Measurements from ENCODE around the gene TSSK2.
"Not testable (repeated sequence)": the region's sequence is repeated elsewhere in the genome, so short reads cannot be mapped to it uniquely, and the experiment has no call there.

The TSSK2 gene

DNA sequence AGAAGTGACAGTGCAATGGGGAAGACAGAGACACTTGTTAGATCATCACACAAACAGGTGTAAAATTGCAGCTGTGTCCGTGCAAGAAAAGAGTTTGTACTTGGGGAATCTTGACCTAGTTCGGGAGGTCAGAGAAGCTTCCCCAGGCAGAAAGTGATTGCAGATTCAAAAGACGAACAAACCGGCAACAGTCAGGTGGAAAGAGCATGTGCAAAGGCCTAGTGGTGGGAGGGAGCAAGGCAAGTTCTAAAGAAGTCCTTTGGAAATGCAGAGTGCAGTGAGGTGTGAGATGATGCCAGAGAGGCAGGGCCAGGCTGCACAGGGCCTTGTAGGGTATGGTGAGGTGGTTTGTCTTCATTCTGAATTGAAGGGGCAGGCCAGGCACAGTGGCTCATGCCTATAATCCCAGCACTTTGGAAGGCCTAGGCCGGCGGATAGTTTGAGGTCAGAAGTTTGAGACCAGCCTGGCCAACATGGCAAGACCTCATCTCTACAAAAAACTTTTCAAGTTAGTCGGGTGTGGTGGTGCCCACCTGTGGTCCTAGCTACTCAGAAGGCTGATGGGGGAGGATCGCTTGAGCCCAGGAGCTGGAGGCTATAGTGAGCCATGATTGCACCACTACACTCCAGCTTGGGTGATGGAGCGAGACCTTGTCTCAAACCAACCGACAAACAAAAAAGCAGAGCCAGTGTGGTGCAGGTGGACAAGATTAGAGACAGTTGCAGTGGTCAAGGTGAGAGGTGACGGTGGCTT lies 15.3 kb downstream of the TSSK2 start:
- no peak for DNase-seq

DNA sequence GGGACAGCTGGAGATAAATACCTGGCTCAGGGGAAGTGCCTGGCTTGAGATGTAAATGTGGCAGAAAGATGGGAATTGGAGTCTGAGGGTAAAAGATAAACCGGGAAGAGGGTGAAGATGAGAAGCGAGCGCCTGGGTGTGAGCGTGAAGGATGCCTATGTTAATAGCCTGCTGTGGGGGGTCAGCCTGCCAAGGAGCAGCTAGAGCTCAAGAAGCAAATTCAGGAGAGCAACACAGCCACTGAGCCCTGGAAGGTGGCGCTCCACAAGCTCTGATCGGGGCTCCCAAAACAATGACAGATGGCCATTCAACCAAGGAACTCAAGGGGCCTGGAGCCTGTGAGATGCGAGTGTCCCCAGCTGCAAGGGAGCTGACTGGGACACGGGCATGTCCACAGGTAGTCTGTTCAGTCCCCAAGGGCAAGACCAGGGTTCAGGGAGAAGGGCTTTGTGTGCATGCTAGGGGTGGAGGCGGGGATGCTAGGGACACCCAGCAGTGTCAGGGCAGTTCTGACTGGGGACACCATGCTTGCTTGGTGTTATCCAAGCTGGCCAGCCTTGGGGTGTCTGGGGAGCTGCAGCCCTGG lies 16.2 kb downstream of the TSSK2 start:
- no peak for DNase-seq

DNA sequence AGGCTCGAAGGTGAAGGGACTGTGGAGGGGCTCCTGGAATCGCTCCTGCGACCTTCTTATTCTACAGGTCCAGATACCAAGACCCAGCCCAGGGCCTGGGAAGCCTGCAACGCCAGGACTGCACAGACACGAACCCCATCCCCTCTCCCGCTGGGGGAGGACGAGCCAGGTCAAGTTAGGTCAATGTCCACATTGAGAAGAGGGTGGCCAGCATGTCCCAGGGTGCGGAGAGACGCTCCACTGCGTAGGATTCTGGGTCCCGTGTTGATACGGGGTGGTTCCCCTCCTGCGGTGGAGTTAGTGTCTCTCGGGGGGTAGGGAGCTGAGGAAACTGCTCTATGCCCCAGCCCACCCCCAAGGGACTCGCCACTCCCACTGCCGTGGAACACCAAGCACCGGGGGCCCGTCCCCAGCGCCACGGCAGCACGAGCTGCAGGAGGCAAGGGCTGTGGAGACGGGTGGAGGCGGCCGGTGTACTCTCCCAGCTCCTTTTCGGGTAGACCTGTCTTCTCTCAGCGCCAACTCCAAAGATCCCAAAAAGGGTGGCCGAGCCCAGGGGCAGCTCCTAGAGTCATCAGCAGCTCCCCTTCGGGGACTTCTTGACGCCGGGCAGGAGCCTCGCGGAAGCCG lies 17.4 kb downstream of the TSSK2 start:
- no peak for DNase-seq

DNA sequence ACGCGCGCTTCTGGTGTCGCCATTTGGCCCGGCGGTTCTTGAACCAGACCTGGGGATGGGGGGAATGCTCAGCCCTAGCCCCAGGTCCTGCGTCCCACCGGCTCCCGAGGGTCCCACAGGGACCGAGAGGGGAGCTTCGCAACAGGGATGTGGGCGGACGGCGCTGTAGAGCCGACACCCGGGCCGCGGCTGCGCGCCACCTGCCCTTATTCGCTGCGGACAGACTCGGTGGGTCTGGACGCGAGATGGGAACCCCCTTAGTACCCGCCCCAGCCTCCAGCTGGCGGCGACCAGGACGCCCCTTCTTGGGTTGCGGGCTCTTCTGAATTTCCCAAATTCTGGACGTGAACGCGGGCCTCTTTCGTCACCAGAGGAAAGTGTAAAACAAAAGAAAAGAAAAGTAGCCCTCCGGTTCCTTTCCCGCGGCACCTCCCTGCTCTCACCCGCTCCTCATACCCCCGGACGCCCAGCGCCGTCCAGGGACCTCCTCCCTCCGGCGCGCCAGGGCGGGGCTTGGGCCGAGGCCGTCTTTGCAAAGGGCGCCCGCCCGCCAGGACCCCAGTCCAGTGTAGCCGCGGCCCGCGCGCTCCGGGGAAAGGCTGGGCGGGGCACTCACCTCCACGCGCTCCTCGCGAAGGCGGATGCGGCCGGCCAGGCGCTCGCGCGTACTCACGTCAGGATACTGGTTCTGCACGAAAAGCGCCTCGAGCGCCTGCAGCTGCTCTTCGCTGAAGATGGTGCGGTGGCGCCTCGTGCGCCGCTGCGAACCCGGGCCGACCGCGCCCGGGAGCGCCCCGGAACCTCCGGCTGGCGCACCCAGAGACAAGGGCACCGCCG lies 18.2 kb downstream of the TSSK2 start:
- DNase-seq, result peak in 5 of 6 experiments; percentile 11 to 34 (median 30)

DNA sequence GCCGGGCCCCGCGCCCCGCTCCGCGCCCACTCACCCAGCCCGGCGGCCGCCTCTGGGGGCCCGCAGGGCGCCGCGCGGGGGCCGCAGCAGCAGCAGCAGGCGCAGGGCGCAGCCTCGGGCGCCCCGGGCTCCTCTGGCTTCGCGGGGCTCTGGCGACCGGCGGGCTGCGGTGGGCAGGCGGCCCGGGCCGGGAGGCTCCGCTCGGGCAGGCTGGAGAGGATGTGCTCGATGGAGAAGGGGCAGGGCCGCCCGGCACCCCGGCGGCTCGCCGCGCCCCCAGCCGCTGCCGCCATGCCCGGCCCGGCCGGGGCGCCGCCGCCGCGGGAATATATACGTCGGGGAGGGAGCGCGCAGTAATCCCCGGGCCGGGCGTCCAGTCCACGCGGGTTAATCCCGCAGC lies 18.9 kb downstream of the TSSK2 start, which contains the start of gene GSC2:
Gene GSC2, minus strand, starts transcription at position 302 of the 400 bp plus-strand sequence. Its CDS starts 9 bp downstream, at position 293.
- no peak for DNase-seq

DNA sequence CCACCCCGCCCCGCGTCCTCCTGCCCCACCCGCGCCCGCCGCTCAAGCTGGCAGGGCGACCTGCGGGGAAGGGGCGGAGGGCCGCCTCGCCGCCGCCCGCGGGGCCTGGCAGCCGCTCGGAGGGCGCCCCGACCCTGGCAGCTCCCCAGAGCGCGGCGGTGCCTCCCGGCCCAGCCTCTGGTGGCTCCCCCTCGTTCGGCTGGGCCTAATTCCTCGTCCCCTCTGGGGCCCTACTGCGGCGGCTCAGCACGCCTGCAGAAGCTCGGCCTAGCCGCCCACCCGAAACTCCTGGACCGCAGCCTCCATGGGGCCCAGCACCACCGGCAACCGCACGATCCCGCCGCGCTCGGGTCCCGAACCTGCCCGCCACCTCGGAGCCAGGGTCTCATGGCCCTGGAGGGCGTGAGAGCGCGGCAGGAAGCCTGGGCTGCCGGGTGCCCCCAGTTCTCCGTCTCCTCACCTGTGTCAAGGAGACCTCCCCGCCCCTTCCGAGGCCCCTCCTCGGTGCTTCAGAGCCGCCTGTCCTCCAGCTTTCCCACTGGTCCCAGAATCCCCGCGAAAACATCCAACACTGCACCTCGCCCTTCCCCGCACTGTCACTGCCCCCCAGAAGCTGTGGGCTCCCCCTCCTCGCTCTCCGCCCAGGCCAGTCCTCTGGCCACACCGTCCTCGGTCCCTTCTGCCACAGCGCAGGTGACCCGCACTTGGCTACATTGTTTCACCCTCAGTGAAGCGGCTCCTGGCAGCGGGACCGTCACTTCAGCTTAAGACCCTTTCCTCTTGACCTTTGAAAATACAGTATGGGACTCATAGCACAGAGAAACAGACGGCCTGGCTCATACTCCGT lies 19.6 kb downstream of the TSSK2 start:
- no peak for DNase-seq

DNA sequence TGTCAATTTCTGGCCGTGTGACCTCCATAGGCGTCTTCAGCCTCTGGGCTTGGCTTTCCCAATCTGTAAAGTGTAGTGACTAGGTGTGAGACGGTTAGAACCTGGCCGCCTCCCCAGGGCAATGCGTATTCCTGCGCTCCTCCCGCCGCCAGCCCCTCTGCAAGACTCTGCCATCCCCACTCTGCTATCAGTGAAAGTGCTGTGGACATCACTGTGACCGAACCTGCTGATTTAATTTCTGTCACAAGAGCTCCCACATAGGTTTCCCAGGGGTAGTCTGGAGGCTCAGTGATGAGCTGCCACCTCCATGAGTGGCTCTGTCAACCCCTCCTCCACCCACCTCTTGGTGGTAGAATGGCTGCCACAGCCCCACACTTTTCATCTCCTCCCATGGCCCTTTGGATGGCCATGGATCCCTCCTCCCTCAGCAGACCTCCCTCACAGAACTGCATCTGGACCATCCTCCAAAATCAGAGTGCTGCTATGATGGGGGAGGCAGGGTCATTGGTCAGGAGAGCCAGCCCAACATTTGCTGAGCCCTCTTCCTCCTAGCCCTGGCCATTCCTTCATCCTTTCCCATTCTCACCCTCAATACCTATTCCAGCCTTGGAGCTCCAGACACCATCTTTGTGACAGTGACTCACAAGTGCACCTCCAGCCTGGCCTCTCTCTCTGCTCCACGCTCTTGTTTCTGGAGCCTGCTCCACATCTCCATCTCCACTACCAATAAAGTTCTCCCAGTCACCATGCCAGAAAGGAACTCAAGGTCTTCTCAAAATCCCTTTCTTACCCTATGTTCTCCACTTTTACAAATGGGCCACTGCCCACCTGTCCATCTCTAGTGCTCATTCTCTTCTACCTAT lies 20.5 kb downstream of the TSSK2 start:
- DNase-seq, result no peak

DNA sequence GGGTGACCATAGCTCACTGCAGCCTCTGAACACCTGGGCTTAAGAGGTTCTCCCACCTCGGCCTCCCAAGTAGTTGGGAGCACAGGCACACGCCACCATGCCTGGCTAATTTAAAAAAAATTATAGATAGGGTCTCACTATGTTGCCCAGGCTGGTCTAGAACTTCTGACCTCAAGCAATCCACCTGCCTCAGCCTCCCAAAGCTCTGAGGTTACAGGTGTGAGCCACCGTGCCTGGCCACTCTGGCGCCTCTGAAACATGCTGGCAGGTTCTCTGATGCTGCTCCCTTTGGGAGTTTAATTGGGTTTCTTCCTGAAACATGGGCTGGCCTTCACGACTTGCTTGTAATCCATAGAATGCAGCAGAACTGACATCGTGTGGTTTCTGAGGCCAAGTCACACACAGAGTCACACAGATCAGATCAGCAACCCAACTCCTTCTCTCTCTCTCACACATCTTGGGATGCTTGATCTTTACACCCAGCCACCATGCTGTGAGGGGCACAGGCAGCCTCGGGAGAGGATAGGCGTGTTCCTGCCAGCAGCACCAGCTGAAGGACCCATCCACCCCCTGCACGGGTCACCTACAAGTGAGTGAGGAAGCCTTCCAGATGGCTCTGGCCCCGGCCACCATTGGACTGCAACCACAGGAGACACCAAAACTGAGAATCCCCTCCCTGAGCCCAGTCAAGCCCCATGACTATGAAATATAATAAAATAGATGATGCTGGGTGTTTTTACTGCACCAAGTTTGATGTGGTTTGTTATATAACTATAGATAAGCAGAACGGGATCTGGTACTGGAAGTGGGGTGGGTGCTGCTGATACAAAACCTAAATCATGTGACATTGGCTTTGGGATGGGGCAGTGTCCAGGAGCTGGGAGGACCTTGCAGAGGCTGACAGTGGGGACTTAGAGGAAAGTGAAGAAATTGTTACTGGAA lies 22.1 kb downstream of the TSSK2 start:
- no peak for DNase-seq

DNA sequence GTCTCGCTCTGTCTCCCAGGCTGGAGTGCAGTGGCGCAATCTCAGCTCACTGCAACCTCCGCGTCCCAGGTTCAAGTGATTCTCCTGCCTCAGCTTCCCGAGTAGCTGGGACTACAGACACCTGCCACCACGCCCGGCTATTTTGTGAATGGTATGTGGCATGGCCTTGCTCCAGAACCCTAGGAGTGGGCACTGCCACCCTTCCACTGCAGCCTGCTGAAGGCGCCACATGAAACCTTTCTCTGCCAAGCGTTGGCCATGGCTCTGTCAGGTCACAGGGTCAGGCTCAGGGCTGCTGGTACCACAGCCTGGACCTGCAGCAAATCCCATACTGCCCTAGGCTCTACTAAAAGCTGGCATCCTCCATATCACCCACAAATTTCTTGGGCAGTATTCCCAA lies 25.0 kb downstream of the TSSK2 start:
- not testable (repeated sequence) for DNase-seq

DNA sequence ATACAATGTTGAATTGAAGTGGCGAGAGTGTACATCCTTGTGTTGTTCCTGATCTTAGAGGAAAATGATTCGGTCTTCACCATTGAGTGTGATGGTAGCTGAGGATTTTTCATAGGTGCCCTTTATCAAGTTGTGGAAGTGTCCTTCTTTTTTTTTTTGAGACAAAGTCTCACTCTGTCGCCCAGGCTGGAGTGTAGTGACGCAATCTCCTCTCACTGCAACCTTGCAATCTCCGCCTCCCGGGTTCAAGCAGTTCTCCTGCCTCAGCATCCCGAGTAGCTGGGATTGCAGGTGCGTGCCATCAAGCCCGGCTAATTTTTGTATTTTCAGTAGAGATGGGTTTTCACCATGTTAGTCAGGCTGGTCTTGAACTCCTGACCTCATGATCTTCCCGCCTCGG lies 27.5 kb downstream of the TSSK2 start:
- not testable (repeated sequence) for DNase-seq

DNA sequence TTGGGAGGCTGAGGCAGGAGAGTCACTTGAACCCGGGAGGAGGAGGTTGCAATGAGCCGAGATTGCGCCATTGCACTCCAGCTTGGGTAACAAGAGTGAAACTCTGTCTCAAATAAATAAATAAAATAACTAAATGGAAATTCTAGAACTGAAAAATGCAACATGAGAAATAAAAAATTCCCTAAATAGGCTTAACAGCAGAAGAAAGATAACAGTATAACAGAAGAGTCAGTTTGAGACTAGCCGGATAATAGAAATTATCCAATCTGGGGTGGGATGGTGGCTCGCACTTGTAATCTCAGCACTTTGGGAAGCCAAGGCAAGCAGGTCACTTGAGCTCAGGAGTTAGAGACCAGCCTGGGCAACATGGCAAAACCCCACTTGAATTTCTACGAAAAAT lies 33.3 kb downstream of the TSSK2 start:
- no peak for DNase-seq

DNA sequence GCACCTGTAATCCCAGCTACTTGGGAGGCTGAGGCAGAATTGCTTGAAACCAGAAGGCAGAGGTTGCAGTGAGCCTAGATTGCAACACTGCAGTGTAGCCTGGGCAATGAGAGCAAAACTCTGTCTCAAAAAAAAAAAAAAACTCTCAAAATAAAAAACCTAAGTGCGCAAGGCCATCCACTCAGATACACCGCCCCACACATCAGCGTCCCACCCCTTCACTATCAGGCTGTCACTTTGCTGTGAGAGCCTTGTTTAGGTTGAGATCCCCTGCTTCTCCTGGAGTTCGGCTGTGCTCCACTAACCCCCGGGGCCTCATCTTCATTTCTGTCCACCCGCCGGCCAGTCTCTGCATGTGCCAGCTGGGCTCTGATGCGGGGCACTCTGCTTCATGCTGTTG lies 35.3 kb downstream of the TSSK2 start:
- DNase-seq, result no peak

DNA sequence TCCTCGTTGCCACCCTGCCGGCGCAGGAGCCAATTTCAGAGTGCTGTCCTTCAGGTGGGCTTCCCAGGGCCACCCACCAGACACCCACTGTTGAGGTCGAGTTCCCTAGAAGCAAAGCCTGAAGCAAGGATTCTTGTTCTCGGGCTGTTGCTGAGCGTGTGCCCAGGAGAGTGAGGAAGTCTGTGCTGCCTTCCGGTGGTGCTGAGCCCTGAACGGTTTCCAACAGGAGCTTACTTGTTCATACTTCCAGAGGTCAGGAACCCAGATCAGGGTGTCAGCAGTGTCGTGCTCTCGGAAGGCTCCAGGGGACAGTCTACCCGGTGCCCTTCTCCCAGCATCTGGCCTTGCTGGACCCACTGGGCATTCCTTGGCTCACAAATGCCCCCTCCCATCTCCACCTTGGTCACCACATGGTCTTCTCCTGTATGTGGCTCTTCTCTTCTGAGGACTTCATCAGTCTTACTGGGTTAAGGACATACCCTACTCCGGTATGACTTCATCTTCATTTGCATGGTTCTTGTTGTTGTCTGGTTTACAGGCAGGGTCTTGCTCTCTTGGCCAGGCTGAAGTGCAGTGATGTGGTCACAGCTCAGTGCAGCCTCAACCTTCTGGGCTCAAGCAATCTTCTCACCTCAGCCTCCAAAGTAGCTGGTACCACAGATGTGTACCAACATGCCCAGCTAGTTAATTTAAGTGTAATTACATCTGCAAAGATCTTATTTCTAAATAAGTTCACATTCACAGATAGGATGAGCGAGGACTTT lies 36.2 kb downstream of the TSSK2 start:
- no peak for DNase-seq

DNA sequence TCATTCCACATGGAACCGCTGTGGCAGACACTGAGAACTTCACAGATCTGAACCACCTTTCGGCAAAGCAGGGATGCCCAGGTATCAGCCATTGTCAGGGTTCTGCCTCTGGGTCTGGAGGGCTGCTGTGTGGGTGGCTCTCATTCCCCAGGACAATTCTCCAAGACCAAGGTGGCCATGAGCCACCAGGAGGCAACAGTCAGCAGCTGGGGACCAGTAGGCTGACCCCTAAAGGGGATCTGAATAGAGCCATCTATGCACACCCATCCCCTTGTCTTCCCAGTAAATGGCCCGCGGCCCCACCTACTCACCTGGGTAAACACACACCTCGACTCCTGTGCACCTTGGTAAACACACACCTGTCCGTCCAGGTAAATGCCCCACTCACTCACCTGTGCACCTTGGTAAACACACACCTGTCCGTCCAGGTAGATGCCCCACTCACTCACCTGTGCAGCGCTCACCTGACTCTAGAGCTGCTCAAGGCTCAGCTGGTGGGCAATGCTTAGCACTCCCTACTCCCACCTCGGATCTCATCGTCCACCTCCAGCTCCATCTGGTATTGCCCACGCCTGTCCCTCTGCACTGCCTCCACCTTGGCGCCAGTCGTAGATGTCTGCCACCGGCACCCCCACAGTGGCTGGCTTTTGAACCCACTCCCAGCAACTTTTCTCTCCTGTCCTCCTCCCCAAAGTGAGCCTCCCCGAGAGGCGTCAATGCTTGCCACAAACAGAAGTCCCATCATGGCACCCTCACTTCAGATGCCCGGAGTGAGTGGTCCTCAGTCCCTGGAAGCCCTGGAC lies 37.2 kb downstream of the TSSK2 start:
- DNase-seq, result no peak

DNA sequence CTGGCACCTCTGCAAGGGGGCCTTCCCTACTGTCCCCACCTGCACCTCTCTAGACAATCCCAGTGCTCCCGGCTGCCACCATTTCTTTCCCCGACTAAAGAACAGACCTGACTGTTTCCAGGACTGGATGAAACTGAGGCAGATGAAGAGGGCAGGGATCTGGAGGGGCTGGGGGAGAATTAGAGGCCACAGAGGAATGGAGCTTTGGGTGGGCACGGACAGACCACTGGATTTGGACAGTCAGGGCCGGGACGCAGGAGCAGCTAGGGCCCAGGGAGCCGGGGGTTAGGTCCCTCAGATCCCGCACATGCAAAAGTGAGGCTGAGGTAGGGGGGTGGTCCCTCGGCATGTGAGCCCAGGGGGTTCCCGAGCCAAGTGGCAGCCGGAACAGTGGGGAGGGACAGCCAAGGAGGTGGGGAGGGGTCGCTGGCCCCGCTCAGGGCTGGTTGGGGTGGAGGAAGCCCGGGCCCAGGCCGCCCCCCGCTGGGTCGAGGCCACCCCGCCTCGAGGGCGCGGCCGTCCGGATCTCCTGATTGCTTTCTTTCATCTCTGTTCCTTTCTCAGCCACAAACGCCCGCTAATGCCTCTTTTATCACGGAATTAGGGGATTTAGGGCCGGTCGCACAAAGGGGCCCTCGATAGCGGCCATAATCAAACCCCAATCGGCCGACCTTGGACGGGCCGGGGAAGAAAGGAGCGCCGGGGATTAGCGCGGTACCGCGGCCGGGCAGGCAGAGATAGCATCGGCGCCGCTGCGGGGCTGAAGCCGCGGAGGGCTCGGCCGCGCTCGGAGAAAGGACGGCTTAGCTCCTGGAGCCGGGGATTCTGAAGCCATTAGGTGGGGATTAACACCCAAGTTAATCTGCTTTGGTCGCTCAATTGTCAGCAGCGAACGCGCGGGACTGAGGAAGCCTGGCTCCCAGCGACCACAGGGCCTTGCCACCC lies 38.2 kb downstream of the TSSK2 start:
- DNase-seq, result no peak

DNA sequence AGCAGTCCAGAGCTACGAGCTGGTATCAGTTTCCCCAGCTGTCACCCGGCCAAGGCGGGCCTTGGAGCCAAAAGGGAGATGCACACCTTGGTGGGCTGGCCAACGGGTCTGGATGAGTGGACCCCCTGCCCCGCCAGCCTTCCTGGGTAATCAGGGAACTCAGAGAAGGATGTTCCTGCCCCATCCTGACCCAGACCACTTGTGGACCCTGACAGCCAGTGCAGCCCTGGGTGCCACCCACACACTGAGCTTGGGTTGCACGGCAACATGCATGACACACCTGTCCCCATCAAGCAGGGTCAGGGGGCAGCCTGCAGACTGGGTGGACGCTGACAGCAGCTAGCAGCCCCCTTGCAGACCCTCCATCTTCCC lies 38.8 kb downstream of the TSSK2 start:
- DNase-seq, result no peak

Measured in stimulated activated naive CD4-positive, alpha-beta T cell (primary cell).